HepG2 (cell line): Measurements from ENCODE around the gene MYO7B. TPM values are rescaled to one million over a fixed set of nuclear protein-coding genes. Genes with fewer than 3 reads are reported as not detected.

Experiments used
- CEBPG ChIP-seq: IDR thresholded peaks from 2 replicates; pipeline ENCODE4 v1.6.1; 2016
- ETV5 ChIP-seq: IDR thresholded peaks from 2 replicates; pipeline ENCODE4 v1.6.1; 2018; ENCODE audit warnings: missing biosample characterization, missing genetic modification reagents, inconsistent platforms, borderline replicate concordance
- IRF2 ChIP-seq: IDR thresholded peaks from 2 replicates; pipeline ENCODE4 v1.6.1; 2018; ENCODE audit warnings: missing genetic modification reagents, missing compliant biosample characterization
- MAZ ChIP-seq, 2 experiments: sonication (generic) in 1 of 2; formaldehyde crosslinking in 1 of 2; IDR thresholded peaks; 2 replicates each; pipeline versions ENCODE4 v1.5.0 to v1.6.1; 2012 to 2020; ENCODE audit warnings: low read depth in 2 of 2, mild to moderate bottlenecking in 2 of 2, borderline replicate concordance in 1 of 2, improper control_type of control experiment in 1 of 2, low read length in 1 of 2, missing genetic modification reagents in 1 of 2, moderate library complexity in 1 of 2
- MXD4 ChIP-seq: IDR thresholded peaks from 2 replicates; pipeline ENCODE4 v1.6.1; 2016; ENCODE audit warnings: mild to moderate bottlenecking, missing biosample characterization, missing genetic modification reagents
- NR2F1 ChIP-seq, 2 experiments: fragments of 450-650 bp in 1 of 2; formaldehyde crosslinking in 1 of 2; IDR thresholded peaks; 2 replicates each; pipeline versions ENCODE4 v1.5.0 to v1.6.1; 2016 to 2020; ENCODE audit warnings: mild to moderate bottlenecking in 1 of 2, missing compliant biosample characterization in 1 of 2, missing genetic modification reagents in 1 of 2, moderate library complexity in 1 of 2
- PAWR ChIP-seq: sonication (generic); formaldehyde crosslinking; IDR thresholded peaks from 2 replicates; pipeline ENCODE4 v1.4.0; 2020; ENCODE audit warnings: missing genetic modification reagents, mild to moderate bottlenecking, borderline replicate concordance
- RFXANK ChIP-seq: IDR thresholded peaks from 2 replicates; pipeline ENCODE4 v1.6.1; 2016
- RNF2 ChIP-seq: fragments of 450-650 bp; conservative IDR thresholded peaks from 2 replicates; pipeline ENCODE4 v1.6.1; 2016; ENCODE audit warnings: low read depth
- SIN3A ChIP-seq: IDR thresholded peaks from 2 replicates; pipeline ENCODE4 v1.6.1; 2011; ENCODE audit warnings: low read depth, mild to moderate bottlenecking, control low read depth, low read length, borderline replicate concordance
- SNAPC4 ChIP-seq: sonication (generic); formaldehyde crosslinking; IDR thresholded peaks from 2 replicates; pipeline ENCODE4 v1.4.0; 2020; ENCODE audit warnings: mild to moderate bottlenecking, missing genetic modification reagents
- SPEN ChIP-seq: sonication (generic); formaldehyde crosslinking; IDR thresholded peaks from 2 replicates; pipeline ENCODE4 v1.5.1; 2020; ENCODE audit warnings: low read depth, mild to moderate bottlenecking, missing genetic modification reagents
- TBX2 ChIP-seq: sonication (generic); formaldehyde crosslinking; IDR thresholded peaks from 2 replicates; pipeline ENCODE4 v1.5.0; 2020; ENCODE audit warnings: missing genetic modification reagents, mild to moderate bottlenecking, borderline replicate concordance
- ZNF431 ChIP-seq: sonication (generic); formaldehyde crosslinking; IDR thresholded peaks from 2 replicates; pipeline ENCODE4 v1.9.0; 2022; ENCODE audit warnings: missing genetic modification reagents, low read depth, mild to moderate bottlenecking, borderline replicate concordance
- ZNF460 ChIP-seq: sonication (generic); formaldehyde crosslinking; IDR thresholded peaks from 2 replicates; pipeline ENCODE4 v1.5.1; 2020; ENCODE audit warnings: missing genetic modification reagents, mild to moderate bottlenecking, borderline replicate concordance
- ZNF512B ChIP-seq: sonication (generic); formaldehyde crosslinking; IDR thresholded peaks from 2 replicates; pipeline ENCODE4 v1.5.1; 2020; ENCODE audit warnings: missing genetic modification reagents, mild to moderate bottlenecking, borderline replicate concordance
- ZNF589 ChIP-seq: sonication (generic); formaldehyde crosslinking; conservative IDR thresholded peaks from 2 replicates; pipeline ENCODE4 v1.8.0; 2022; ENCODE audit warnings: mild to moderate bottlenecking, moderate library complexity, missing genetic modification reagents
- ZNF652 ChIP-seq: IDR thresholded peaks from 2 replicates; pipeline ENCODE4 v1.6.1; 2016; ENCODE audit warnings: low read depth, borderline replicate concordance
- ZNF670 ChIP-seq: sonication (generic); formaldehyde crosslinking; IDR thresholded peaks from 2 replicates; pipeline ENCODE4 v1.8.0; 2022; ENCODE audit warnings: mild to moderate bottlenecking, missing genetic modification reagents, borderline replicate concordance
- ZNF879 ChIP-seq: sonication (generic); formaldehyde crosslinking; IDR thresholded peaks from 2 replicates; pipeline ENCODE4 v1.8.1; 2023; ENCODE audit warnings: missing genetic modification reagents
- ZSCAN9 ChIP-seq: IDR thresholded peaks from 2 replicates; pipeline ENCODE4 v1.6.1; 2016; ENCODE audit warnings: borderline replicate concordance
- polyA plus RNA-seq, 8 experiments: library from polyadenylated mRNA; depleted of rRNA in 3 of 8; stranded (reverse) in 7 of 8; unstranded in 1 of 8; fragments of >200 nt; fragmentation: Illumina TruSeq in 4 of 8; extraction: Trizol in 4 of 8; gene quantifications; 2 replicates each; pipeline versions ENCODE4 v1.2.1 to v1.2.3, GENCODE V29; 2011 to 2016; ENCODE audit warnings: low read depth in 4 of 8, missing spikeins in 1 of 8, mixed read lengths in 1 of 8; ENCODE audit not compliant: insufficient read depth in 1 of 8
- total RNA-seq, 5 experiments: library from RNA; depleted of rRNA; stranded (reverse); fragments of >200 nt; fragmentation: Illumina TruSeq; extraction: Trizol; gene quantifications; 2 replicates each; pipeline ENCODE4 v1.2.3, GENCODE V29; 2016; ENCODE audit warnings: low read depth in 1 of 5

MYO7B gene
- total and polyA plus RNA-seq, 2 of the 13 experiments (the other 11 are each of a cell fraction or from before 2014, with no cell fraction given) = not detected

- TF ChIP-seq TBX2 (CRISPR knock-in tag) (no peak), ZNF670 (CRISPR knock-in tag) (no peak; the same call in 1 of the 2 replicates), MAZ (IDR thresholded peaks at IDR 0.05; ENCODE audit: borderline replicate concordance, low read depth, low read length) (peak; percentile 28; the same call in 1 of the 2 replicates), MAZ (CRISPR knock-in tag; IDR thresholded peaks at IDR 0.05; ENCODE audit: low read depth) (peak; percentile 52; the same call in 1 of the 2 replicates), ZNF460 (CRISPR knock-in tag) (0 out of 2 replicates have a peak, but pooled peaks have one; percentile 45), MXD4 (CRISPR knock-in tag) (peak; percentile 93), ZNF879 (CRISPR knock-in tag) (0 out of 2 replicates have a peak, but pooled peaks have one; percentile 80), ZSCAN9 (CRISPR knock-in tag) (peak; percentile 47; the same call in 1 of the 2 replicates), ZNF652 (no peak), NR2F1 (CRISPR knock-in tag; IDR thresholded peaks at IDR 0.05) (peak; percentile 42 to 63; a peak in 3 of 4 replicates), ZNF431 (CRISPR knock-in tag) (peak; percentile 77), RNF2 (peak; percentile 91), ZNF589 (CRISPR knock-in tag) (no peak), RFXANK (peak; percentile 77; the same call in 1 of the 2 replicates), CEBPG (CRISPR knock-in tag) (no peak), SNAPC4 (CRISPR knock-in tag) (peak; percentile 82), ETV5 (CRISPR knock-in tag) (no peak), SIN3A (peak; percentile 80; the same call in 1 of the 2 replicates), ZNF512B (CRISPR knock-in tag) (peak; percentile 92; the same call in 1 of the 2 replicates), SPEN (CRISPR knock-in tag) (0 out of 2 replicates have a peak, but pooled peaks have one; percentile 33), IRF2 (peak; percentile 76; the same call in 1 of the 2 replicates), PAWR (no peak)
Measured at GRCh38 chr2:127526132-127527000, 9.1 kb upstream of the MYO7B start, which contains the start of gene IWS1 (continued).
